NCI-H345 treated with DMSO at 0.1 percent for 48 hours (cell line): ENCODE data around the gene PXT1.
A peak's percentile ranks its signal among the peaks of the same experiment; 100 is the strongest.

Source experiments
- DNase-seq: peaks from one replicate; lab custom pipeline; 2025; ENCODE audit not compliant: unreplicated experiment; lab: John Stamatoyannopoulos, UW

The PXT1 gene

DNA sequence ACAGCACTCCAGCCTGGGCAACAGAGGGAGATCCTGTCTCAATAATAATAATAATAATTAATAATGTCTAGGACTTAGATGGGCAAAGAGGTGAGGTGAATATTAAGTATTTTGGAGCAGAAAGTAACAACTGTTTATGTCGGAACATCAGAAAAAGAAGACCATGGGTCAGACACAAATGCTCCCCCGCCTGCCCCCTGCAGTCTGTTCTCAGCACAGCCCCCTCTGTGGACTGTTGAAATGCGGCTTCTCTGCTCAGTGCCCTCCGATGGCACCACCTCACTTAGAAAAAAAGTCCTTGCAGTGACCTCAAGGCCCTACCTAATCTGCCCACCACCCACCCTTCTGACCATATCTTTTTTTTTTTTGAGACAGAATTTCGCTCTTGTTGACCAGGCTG, 50.0 kb downstream of the PXT1 start:
- DNase-seq = no peak

DNA sequence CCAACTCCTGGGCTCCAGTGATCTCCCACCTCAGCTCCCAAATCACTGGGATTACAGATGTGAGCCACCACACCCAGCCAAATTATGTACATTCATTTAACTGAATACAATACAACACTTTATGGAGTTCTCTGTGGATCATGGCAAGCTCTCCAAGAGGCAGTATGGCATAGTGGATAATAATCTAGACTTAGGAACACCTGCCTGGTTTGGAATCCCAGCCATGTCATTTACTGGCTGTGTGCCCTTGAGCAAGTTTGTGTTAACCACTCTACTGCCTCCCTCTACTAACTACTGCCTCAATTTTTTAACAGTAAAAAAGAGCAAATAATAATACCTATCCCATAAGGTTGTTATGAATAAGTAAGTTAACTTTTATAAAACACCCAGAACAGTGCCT, 53.3 kb downstream of the PXT1 start:
- no peak for DNase-seq

DNA sequence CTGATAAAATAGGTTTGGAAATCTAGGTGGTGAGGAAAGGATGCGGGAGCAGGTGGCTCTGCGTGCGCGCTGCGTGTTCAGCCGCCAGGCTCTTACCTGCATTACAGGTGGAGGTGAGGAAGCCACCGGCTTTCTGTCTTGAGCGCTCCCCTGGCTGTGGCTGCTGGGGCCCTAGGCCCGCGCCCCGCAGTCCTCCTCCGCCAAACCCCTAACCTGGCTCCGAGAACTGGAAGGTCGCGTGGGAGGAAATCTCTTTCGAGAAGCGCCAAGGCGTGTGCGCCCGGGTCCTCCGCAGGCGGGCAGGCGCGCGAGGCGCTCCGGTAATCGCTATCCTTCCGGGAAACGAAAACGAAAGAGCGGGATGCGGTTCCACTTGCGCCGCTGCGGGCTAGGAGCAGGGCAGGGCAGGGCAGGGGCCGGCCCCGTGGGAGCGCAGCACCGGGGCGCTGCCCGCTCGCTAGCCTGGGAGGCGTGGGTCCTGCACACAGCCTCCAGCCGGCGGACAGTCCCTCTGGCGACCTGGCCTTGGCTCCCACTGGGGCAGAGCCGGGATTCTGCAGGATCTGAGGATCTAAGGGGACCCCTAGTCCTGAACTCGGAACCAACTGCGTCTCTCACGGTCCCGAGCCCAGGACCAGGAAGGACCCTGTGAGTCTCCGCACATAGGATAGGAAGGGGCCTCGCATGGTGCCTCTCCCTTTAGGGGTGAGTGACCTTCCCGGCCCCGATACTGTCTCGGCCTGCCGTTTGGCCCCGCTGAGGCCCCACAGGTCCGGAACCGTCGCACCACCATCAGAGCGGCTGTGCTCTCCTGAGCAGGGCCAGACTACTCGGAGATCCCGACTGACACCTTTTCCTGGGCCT, 55.0 kb downstream of the PXT1 start, which contains the start of gene ETV7:
TSS of gene ETV7 (minus strand) at position 230 of the 864 bp plus-strand sequence. CDS start at position 102, 128 bp downstream.
- no peak for DNase-seq

DNA sequence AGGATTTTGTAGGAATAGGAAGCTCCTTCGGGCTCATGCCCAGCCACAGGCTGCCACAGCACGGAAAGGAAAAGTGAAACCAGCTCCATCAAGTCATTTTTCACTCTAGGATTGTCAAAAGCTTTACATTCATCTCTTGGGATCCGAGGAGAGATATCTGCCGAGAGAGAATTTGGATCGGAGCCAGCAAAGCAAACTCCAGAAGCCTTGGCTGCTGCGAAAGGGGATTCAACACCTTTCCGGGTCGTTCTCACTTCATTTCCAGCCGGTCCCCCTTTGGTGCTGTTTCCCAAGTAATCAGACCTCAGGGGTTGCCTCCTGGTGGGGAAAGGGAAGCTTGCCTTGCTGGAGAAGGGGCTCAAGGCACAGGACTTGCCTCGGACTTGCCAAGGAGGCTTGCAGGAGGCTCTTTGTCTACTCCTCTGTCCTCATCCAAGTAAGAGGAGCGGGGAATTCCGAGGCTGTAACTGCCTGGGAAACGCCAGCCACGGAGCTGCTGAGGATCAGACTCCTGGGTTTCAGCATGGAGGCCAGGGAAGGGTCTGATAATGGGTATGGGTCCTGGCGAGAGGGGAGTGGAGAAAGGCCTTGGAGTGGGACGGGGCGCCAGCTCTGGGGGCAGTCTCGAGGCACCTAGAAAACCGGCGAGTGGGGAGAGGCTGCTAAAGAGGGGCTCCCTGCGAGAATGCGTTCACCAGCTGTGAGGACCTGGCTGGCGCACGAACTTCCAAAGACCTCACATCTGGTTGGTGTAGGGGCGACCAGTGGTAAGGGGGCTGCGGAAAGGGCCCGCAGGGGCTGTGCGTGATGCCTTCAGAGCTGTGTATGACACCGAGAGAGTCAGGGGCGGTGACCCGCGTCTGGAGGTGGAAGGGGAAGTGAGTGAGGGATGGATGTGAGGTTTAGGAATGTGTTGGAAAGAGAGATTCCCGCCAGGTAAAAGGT, 55.9 kb downstream of the PXT1 start:
- DNase-seq = peak; percentile 7

DNA sequence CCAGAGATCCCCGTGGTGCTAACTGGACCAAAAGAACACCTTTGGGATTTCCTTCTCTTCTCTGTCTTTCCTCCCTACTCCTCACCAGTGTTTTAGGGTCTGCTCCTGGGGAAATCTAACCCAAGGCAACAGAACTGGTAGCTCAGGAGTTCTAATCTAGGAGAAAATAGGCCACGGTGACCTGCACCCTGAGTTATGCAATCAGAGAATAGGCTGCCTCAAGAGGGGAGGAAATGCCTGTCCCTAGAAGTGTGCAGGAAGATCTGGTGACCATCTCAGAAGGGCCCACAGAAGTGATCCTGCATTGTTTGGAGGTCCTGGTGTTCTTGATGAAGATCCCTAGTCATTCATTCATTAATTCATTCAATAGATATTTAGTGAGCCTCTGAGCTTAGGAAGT, 58.6 kb downstream of the PXT1 start:
- DNase-seq = no peak

DNA sequence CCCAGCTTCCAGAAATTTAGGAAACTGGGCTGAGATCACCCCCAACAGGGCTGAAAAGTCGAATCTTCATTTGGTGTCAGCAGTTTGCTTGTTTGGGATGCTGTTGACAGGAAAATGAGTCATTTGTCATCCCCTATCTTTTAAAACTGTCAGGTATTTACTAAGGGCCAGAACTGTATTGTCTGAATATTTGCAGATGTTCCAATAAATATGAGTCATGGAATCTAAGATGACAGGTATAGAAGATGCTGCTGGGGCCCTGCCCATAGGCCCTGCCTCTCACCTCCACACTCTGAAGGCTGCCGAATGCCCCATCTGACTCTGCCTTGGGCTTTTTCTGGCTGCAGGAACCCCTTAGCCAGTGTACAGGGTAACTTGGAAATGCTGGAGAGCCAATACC, 59.0 kb downstream of the PXT1 start:
- no peak for DNase-seq

DNA sequence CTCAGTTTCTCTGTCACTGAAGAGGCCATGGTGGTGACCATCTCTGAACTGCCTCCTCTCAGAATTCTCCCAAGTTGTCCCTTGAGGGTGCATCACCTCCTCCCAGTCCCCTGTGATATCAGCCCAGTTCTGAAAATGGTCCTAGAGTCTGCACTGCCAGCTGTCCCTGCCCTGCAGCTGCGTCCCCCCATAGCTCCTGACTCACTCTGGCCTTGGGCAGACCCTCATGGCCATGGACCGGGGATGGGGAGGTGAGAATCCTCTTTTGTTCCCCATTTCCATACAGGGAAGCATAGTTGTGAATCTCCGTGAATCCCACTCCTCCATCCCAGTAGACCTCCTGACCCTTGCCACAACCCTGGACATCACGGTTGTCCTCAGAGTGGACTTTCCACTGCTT, 59.7 kb downstream of the PXT1 start:
- no peak for DNase-seq

DNA sequence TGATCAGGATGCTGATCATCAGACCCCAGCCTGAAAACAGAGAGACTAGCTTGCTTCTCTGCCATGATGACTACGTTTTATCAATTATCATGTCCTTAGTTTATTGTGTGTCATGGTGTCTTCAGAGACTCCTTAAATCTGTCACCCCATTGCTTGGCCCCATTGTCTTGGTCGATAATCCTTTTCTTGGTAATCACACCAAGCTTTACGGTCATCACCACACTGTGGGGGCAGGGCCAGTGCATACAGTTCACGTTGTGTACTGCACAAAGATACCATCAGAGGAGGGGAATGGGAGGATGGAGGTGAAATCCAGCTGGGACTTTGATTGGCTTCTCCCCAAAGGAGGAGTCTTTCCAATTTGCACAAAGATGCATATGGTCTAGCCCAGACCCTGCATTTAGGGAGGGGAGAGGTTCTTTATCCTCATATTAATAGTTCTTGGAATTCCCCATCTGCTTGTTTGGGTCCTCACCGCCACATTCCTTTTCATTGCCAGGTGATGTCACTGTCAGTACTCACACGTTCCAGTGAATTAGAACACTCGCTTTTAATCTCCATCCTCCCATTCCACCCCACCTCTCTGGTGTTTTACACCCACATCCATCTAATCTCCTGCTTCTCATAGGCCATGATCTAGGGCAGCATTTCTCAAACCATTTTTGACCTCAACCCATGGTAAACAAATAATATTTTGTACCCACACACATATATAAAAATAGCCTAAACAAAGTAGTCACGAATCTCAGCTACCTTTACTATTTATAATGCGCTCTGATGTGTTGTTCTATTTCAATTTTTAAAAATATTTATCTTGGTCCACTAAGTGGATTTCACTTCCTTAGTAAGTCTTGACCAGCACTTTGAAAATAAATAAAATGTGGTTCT, 60.9 kb downstream of the PXT1 start:
- DNase-seq = no peak

DNA sequence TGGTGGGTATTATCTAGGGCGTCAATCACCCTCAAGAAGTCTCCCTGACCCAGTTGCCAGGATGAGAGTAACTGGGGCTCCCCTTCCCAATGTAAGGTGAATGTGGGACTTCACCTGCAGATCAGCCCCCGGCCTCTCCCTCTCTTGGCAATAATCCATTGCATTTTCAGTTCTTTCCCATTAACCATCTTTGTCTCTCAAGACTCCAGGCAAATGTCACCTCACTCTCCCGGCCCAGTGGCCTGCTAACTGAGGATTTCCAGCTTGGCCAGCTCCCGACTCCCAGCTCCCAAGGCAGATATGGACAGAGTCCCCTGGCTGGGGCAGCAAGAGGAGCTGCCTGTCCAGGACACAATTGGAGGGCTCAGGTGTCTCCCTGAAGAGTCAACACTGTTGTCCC, 62.5 kb downstream of the PXT1 start:
- no peak for DNase-seq

DNA sequence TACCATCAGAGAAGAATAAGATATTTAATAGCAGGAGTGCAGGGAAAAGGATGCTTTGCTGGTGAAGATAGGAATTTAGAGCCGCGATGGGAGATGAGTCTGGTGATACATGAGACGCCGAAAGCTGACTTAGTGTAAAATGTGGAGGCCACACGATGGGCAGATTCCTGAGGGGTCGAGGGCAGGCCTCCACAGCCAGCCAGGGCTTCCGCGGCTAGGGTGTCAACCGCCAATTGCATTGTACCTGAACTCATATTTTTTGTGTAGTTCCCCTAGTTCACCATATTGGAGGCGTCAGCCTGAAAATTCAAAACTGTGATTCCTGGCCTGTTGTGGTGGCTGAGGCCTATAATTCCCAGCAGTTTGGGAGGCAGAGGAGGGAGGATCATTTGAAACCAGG, 63.7 kb downstream of the PXT1 start:
- DNase-seq = no peak

DNA sequence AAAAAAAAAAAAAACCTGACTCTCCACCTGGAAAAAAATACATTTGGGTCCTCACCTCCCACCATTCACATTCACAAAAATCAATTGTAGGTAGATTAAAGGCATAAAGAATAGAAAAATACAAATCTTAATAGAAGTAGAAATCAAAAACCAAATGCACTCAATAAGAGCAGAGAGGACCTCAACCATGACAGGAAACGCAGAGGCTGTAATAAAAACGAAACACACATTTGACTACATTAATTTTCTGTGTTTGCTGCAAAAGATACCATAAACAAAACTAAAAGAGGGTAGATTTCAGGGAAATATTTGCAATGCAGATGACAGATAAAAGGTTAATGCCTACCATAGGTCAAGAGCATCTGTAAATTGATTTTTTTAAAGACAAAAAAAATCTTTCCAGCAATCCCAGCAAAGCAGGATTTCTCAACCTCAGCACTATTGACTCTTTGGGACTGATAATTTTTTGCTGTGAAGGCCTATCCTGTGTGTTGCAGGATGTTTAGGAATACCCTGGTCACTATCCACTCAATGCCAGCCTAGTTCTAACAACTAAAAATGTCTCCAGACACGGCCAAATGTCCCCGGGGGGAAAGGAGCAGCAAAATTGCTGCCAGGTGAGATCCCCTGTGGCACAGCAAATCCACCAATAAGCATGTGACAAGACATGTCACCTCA, 64.3 kb downstream of the PXT1 start:
- DNase-seq = no peak

DNA sequence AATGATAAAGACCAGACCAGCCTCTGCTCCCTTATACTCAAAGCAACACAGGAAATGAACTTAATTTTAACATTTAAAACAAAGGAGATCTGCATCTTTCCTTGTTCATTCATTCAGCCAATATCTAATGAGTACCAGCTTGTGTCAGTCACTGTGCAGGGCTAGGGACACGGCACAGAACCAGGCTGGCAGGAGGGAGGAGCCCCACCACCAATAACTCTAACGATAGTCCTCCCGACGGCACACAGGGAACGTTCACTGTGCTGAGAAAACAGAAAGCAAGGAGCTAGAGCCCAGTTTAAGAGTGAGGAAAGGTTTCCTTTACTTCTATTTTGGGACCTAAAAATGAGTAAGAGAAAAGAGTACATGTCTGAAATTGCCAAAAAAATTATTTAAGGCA, 65.1 kb downstream of the PXT1 start:
- no peak for DNase-seq

DNA sequence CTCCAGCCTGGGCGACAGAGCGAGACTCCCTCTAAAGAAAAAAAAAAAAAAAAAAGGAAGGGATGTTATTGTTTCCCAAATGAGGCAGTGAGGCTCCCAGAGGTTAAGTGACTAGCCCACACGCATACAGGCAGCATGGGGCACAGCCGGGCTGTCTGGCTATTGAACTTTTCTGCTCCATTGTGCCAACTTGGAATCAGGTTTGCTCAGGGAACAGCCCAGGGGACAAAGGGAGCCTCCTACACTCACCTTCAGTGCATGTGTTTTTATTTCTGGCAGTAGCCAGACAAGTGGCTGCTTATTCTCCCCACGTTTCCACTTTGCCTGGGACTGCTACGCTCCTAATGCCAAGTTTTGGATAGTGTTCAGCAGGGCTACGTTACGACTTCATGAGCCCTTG, 65.9 kb downstream of the PXT1 start:
- DNase-seq = no peak

DNA sequence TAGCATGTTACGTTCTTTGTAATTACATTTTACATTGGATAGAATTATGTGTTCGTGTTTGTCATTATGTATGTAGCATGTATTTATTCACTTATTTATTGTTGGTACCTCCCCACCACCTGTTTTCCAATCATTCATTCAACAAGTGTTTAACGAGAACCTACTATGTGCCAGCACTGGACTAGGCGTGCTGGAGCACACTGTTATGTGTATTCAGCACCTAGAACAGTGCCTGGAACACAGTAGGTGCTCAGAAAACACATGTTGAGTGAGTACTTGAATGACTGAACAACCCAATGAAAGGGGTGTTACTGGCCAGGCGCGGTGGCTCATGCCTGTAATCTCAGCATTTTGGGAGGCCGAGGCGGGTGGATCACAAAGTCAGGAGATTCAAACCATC, 66.5 kb downstream of the PXT1 start:
- no peak for DNase-seq

DNA sequence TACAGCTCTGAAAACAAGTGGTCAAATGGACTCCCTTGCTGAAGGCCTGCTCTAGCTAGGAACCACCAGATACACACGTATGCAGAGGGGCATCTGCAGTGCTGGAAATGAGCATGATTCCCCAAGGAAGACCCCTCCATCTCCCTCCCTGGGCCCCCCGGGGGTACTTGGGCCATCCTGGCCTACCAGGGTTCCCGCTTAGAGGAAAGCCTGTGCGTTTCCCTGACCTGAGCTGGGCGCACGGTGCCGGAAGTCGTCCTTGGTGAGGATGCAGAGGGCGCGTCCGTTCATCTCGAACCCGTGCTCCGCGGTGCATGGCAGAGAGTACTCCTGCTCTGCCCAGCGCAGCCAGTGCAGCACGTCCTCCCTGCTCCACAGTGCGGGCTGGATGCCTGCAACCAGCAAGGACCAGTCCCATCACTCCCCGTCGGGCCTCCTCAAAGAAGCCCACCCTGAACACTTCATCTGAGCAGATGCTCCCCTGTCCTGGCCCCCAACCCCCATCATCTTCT, 67.0 kb downstream of the PXT1 start:
- DNase-seq = no peak

DNA sequence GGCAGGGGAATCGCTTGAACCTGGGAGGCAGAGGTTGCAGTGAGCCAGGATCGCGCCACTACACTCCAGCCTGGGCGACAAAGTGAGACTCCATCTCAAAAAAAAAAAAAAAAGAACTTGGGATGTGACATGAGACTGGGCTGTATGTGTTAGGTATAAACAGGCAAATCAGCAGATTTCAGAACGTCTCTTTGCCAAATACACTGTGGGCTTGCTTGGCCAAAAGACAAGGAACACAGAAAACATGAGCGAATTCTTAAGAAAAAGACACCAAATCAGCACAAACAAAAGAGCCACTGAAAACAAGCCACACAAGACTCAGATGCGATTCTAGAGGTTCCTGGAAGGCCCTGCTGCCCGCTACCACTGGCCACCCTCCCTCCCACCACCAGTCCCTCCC, 67.7 kb downstream of the PXT1 start:
- no peak for DNase-seq

DNA sequence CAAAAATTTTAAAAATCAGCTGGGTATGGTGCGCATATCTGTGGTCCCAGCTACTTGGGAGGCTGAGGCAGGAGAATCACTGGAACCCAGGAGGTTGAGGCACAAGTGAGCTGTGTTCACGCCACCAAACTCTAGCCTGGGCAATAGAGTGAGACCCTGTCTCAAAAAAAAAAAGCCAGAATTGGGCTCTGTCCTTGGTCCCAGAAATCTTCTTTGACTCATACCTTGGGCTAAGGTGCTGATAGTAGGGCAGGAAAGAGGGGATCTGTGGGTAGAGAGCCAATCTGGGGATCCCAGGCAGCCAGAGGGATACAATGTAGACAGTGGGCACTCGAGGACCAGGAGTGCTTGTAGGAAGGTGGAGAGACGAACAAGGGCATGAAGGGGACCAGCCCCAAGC, 68.5 kb downstream of the PXT1 start:
- no peak for DNase-seq

DNA sequence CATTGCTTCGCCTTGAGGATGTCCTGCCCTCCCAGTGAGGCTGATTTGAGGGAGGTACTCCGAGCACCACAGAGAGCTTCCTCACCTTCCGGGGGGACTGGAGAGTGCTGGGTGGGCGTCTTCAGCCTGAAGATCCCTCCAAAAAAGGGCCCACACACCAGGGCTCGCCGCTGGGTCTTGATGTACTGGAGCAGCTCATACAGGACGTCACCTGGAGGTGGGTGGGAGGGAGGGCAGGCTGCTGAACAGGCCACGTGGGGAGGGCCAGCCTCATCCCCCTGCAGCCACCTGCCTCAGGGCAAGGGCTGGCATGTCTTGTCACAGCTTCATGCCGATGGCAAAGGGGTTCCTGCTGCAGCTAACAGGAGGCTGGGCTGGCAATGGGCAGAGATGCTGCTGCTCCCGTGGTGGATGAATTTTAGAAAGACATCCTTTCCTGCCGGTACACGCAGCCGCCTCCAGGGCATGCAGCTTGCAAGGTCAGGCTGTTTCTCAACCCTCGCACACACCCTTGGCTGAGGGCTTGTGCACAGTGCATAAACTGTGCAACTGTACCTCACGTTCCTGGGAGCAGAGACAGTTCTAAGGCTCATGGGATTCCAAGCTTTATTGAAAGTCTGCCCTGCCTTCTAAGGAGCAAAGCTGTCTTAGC, 69.2 kb downstream of the PXT1 start:
- no peak for DNase-seq

DNA sequence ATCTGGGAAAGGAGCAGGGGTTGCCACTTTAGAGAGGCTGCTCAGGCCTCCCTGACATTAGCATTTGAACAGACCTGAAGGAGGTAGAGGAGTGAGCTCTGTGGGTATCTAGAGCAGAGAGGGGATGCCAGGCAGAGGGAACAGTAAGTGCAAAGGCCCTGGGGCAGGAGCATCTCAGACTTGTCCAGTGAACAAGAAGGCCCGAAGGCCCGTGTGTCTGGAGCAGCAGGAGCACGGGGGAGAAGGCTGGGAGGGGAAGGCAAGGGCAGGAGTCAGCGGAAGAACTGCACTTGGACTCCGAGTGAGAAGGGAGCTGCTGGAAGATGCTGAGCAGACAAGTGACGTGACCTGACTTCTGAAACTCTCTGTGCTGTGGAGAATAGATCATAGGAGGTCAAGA, 70.6 kb downstream of the PXT1 start:
- DNase-seq = no peak

DNA sequence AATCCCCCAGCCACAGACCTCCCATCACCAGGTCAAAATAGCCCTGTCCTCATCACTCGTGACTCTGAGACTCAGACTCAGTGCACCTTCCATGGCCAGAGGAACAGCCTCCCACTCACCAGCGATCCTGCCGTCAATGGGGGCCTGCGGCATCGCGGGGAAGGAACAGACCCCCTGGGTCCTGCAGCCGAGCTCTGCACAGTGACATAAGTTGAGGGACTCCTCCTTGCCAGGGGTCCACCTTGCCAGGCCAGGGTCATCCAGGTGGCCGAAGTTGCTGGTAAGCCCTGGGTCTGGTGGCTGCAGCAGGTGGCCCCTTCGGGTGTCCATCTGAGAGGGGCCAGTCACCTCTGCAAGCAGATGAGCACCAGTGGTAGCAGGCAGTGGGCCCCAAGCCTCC, 71.4 kb downstream of the PXT1 start:
- no peak for DNase-seq
